Trophoblast cell (in vitro differentiated cells and primary cell): ENCODE data around the gene SFXN4.
"Not testable (repeated sequence)": the region's sequence is repeated elsewhere in the genome, so short reads cannot be mapped to it uniquely, and the experiment has no call there.

Source experiments
- DNase-seq, 2 donors: peaks; one replicate each; pipeline ENCODE4 v3.0.0-alpha.2; 2016
- H2AFZ ChIP-seq: 2 replicates; pipeline ENCODE4 v1.6.1; 2013; ENCODE audit warnings: low read length, moderate library complexity, mild to moderate bottlenecking; ENCODE audit not compliant: insufficient read depth, poor library complexity
- H2AK5ac ChIP-seq: 2 replicates; pipeline ENCODE4 v1.6.1; 2013; ENCODE audit warnings: mild to moderate bottlenecking, low read length
- H2BK120ac ChIP-seq: 2 replicates; pipeline ENCODE4 v1.6.1; 2013; ENCODE audit warnings: low read length, mild to moderate bottlenecking, moderate library complexity; ENCODE audit not compliant: insufficient read depth, poor library complexity
- H2BK12ac ChIP-seq: 2 replicates; pipeline ENCODE4 v1.6.1; 2013; ENCODE audit warnings: mild to moderate bottlenecking, low read length, moderate library complexity
- H2BK5ac ChIP-seq: 2 replicates; pipeline ENCODE4 v1.6.1; 2013; ENCODE audit warnings: low read length, low read depth, moderate library complexity, mild to moderate bottlenecking; ENCODE audit not compliant: poor library complexity
- H3K14ac ChIP-seq: 2 replicates; pipeline ENCODE4 v1.6.1; 2013; ENCODE audit warnings: mild to moderate bottlenecking, low read length
- H3K18ac ChIP-seq: 2 replicates; pipeline ENCODE4 v1.6.1; 2013; ENCODE audit warnings: mild to moderate bottlenecking, low read length
- H3K23ac ChIP-seq: 2 replicates; pipeline ENCODE4 v1.6.1; 2013; ENCODE audit warnings: low read length
- H3K27ac ChIP-seq: 2 replicates; pipeline ENCODE4 v1.5.1; 2013; ENCODE audit warnings: low read depth, mild to moderate bottlenecking, inconsistent platforms, low read length, moderate library complexity
- H3K27me3 ChIP-seq: 2 replicates; pipeline ENCODE4 v1.6.1; 2013; ENCODE audit warnings: inconsistent platforms, mild to moderate bottlenecking, low read length, moderate library complexity; ENCODE audit not compliant: insufficient read depth
- H3K36me3 ChIP-seq, 2 experiments: 1 replicate in 1 of 2; 2 replicates in 1 of 2; pipeline ENCODE4 v1.6.1; 2013; ENCODE audit warnings: low read length in 2 of 2, mild to moderate bottlenecking in 2 of 2, moderate library complexity in 1 of 2; ENCODE audit not compliant: insufficient read depth in 2 of 2, control insufficient read depth in 1 of 2
- H3K4ac ChIP-seq: 2 replicates; pipeline ENCODE4 v1.6.1; 2013; ENCODE audit warnings: low read depth, mild to moderate bottlenecking, low read length, moderate library complexity
- H3K4me1 ChIP-seq, 2 experiments: 1 replicate in 1 of 2; 2 replicates in 1 of 2; pipeline ENCODE4 v1.6.1; 2013; ENCODE audit warnings: low read length in 2 of 2, mild to moderate bottlenecking in 2 of 2, moderate library complexity in 1 of 2; ENCODE audit not compliant: insufficient read depth in 2 of 2, control insufficient read depth in 1 of 2
- H3K4me2 ChIP-seq: 2 replicates; pipeline ENCODE4 v1.6.1; 2013; ENCODE audit warnings: inconsistent platforms, mild to moderate bottlenecking, low read length, moderate library complexity
- H3K4me3 ChIP-seq: 2 replicates; pipeline ENCODE4 v1.5.1; 2013; ENCODE audit warnings: mild to moderate bottlenecking, low read depth, low read length, inconsistent platforms
- H3K79me1 ChIP-seq: one replicate; pipeline ENCODE4 v1.6.1; 2013; ENCODE audit warnings: low read length
- H3K79me2 ChIP-seq: 2 replicates; pipeline ENCODE4 v1.6.1; 2013; ENCODE audit warnings: low read length, mild to moderate bottlenecking; ENCODE audit not compliant: control insufficient read depth, insufficient read depth, poor library complexity
- H3K9ac ChIP-seq: 2 replicates; pipeline ENCODE4 v1.6.1; 2013; ENCODE audit warnings: mild to moderate bottlenecking, low read length
- H3K9me3 ChIP-seq: 2 replicates; pipeline ENCODE4 v1.6.1; 2013; ENCODE audit warnings: low read depth, mild to moderate bottlenecking, control low read depth, inconsistent platforms, low read length; ENCODE audit not compliant: insufficient read depth
- H4K12ac ChIP-seq: 2 replicates; pipeline ENCODE4 v1.6.1; 2013; ENCODE audit warnings: low read depth, mild to moderate bottlenecking, low read length, moderate library complexity
- H4K8ac ChIP-seq: 2 replicates; pipeline ENCODE4 v1.6.1; 2013; ENCODE audit warnings: low read depth, mild to moderate bottlenecking, low read length, moderate library complexity
- H4K91ac ChIP-seq: one replicate; pipeline ENCODE4 v1.6.1; 2013; ENCODE audit warnings: low read depth, mild to moderate bottlenecking, low read length, moderate library complexity
- WGBS: extraction: QIAGEN DNeasy Blood & Tissue Kit; methylation state at CpG from one replicate; pipeline ENCODE4 v1.1.7; 2013; ENCODE audit warnings: missing lambda C conversion rate; ENCODE audit not compliant: insufficient read length, insufficient coverage; ENCODE audit errors: extremely low coverage; 5-methylcytosine and 5-hydroxymethylcytosine counted together

SFXN4 gene

DNA sequence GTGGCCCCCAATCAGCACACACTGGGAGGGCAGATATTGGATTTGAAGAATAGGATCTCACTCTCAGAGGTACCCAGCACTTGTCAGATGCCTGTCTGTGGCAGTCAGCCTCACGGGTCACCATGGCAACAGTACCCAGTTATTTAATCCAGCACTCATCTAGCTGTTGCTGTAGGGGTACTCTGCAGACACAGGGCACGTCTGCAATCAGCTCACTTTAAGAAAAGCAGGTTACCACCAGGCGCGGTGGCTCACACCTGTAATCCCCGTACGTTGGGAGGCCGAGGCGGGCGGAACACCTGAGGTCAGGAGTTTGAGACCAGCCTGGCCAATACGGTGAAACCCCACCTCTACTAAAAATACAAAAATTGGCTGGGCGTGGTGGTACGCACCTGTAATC lies 11.9 kb downstream of the SFXN4 start:
- DNase-seq, result no peak
- Histone ChIP-seq H4K12ac (no peak overlapping the region), H3K9ac (no peak overlapping the region), H2BK12ac (no peak overlapping the region), H3K9me3 (no peaks in the 10 kb centered on the region), H3K4ac (no peak overlapping the region), H2AFZ (no peak overlapping the region), H3K27ac (no peak overlapping the region), H3K27me3 (no peaks in the 10 kb centered on the region), H4K8ac (no peak overlapping the region), H3K79me1 (no peaks in the 10 kb centered on the region), H3K36me3 (peaks cover 9 to 17% of the 10 kb centered on the region in 2 experiments), H3K4me3 (no peak overlapping the region), H3K4me1 (no peaks in the 10 kb centered on the region), H3K14ac (no peak overlapping the region), H4K91ac (no peak overlapping the region), H2AK5ac (no peak overlapping the region), H3K4me2 (no peak overlapping the region), H3K23ac (no peak overlapping the region), H3K18ac (no peak overlapping the region), H2BK5ac (no peak overlapping the region), H3K79me2 (no peaks in the 10 kb centered on the region), H2BK120ac (no peak overlapping the region)
- no CpG with 5 or more reads among the region's 12 CpGs for WGBS

DNA sequence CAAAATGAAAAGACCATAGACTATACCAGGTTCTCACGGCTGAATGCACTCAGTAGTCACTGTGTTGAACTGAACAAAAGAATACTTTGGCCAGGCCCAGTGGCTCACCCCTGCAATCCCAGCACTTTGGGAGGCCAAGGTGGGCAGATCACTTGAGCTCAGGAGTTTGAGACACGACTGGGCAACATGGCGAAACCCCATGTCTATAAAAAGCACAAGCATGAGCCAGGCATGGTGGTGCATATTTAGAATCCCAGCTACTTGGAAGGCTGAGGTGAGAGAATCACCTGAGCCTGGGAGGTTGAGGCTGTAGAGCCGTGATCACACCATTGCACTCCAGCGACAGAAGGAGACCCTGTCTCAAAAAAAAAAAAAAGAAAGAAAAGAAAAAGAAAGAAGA lies 12.5 kb downstream of the SFXN4 start:
- Histone ChIP-seq H2AK5ac (no peak overlapping the region), H3K79me2 (no peaks in the 10 kb centered on the region), H3K27me3 (no peaks in the 10 kb centered on the region), H4K12ac (no peak overlapping the region), H3K9me3 (no peaks in the 10 kb centered on the region), H3K23ac (no peak overlapping the region), H3K4ac (no peak overlapping the region), H2BK12ac (no peak overlapping the region), H2AFZ (no peak overlapping the region), H3K36me3 (peaks cover 9 to 19% of the 10 kb centered on the region in 2 experiments), H3K79me1 (no peaks in the 10 kb centered on the region), H4K8ac (no peak overlapping the region), H3K27ac (no peak overlapping the region), H3K4me2 (no peak overlapping the region), H4K91ac (no peak overlapping the region), H2BK120ac (no peak overlapping the region), H2BK5ac (no peak overlapping the region), H3K18ac (no peak overlapping the region), H3K4me1 (no peaks in the 10 kb centered on the region), H3K4me3 (no peak overlapping the region), H3K14ac (no peak overlapping the region), H3K9ac (no peak overlapping the region)
- no CpG with 5 or more reads among the region's 5 CpGs for WGBS
- no peak for DNase-seq

DNA sequence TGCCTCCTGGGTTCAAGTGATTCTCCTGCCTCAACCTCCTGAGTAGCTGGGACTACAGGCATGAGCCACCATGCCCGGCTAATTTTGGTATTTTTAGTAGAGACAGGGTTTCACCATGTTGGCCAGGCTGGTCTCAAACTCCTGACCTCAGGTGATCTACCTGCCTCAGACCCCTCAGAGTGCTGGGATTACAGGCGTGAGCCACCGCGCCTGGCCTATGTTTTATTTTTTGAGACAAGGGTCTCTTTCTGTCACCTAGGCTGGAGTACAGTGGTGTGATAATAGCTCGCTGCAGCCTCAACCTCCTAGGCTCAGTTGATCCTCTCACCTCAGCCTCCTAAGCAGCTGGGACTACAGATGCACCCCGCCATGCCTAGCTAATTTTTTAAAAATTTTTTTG lies 13.9 kb downstream of the SFXN4 start:
- no CpG with 5 or more reads among the region's 6 CpGs for WGBS

DNA sequence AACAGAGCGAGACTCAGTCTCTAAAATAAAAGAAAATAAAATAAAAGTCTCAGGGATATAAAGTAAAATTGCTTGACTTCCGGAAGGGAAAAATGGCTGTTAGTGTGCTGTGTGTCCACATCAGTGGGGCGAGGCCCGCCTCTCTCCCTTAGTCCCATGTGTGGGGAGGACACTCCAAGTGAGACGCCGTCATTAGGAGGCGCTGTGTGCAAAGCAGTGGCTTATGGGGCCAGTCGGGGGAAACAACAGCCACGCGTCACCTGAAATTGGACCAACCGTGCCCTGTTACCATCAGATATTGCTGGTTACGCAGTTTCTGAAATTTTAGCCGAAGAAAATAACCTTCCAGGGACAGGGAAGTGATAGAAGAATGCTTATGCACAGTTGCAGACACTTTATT lies 15.8 kb downstream of the SFXN4 start:
- Histone ChIP-seq H3K4me2 (no peak overlapping the region), H3K4ac (no peak overlapping the region), H2AFZ (no peak overlapping the region), H4K91ac (no peak overlapping the region), H3K79me1 (no peaks in the 10 kb centered on the region), H2BK5ac (no peak overlapping the region), H3K79me2 (no peaks in the 10 kb centered on the region), H3K18ac (no peak overlapping the region), H3K27ac (no peak overlapping the region), H3K9me3 (no peaks in the 10 kb centered on the region), H3K23ac (no peak overlapping the region), H4K8ac (no peak overlapping the region), H2BK12ac (no peak overlapping the region), H3K14ac (no peak overlapping the region), H3K27me3 (no peaks in the 10 kb centered on the region), H3K4me1 (no peaks in the 10 kb centered on the region), H3K36me3 (peaks cover 6 to 17% of the 10 kb centered on the region in 2 experiments), H3K9ac (no peak overlapping the region), H3K4me3 (no peak overlapping the region), H4K12ac (no peak overlapping the region), H2BK120ac (no peak overlapping the region), H2AK5ac (no peak overlapping the region)
- peak in 1 of 2 donors; percentile 65 for DNase-seq
- no CpG with 5 or more reads among the region's 13 CpGs for WGBS

More for the DNA sequence above, 13.9 kb downstream of the SFXN4 start:
- not testable (repeated sequence) for H3K14ac ChIP-seq, H2AK5ac ChIP-seq, H3K79me2 ChIP-seq, H2BK120ac ChIP-seq, H3K4me2 ChIP-seq, H4K8ac ChIP-seq, H3K4ac ChIP-seq, H4K12ac ChIP-seq, H3K4me3 ChIP-seq, H4K91ac ChIP-seq, H2BK5ac ChIP-seq, H3K9me3 ChIP-seq, H3K4me1 ChIP-seq, H2BK12ac ChIP-seq, DNase-seq, H3K9ac ChIP-seq, H3K27ac ChIP-seq, H3K23ac ChIP-seq, H3K18ac ChIP-seq, H2AFZ ChIP-seq, H3K79me1 ChIP-seq, H3K27me3 ChIP-seq
- H3K36me3 ChIP-seq, result peaks cover 8 to 25% of the 10 kb centered on the region in 2 experiments
